ENCODE measurements around the gene TMEM255A.

The TMEM255A gene

GRCh38 chrX:120316587-120317283 is 5.5 kb upstream of the TMEM255A start:
- no peak for ATAC-seq
- Mint-ChIP-seq H3K4me1 (peaks cover 6% of the 10 kb centered on the region), H3K9me3 (no peaks in the 10 kb centered on the region), H3K4me3 (no peak overlapping the region), H3K36me3 (no peaks in the 10 kb centered on the region), H3K27me3 (peaks cover 20% of the 10 kb centered on the region), H3K27ac (no peak overlapping the region)

GRCh38 chrX:120315776-120316175 is 4.5 kb upstream of the TMEM255A start:
- Mint-ChIP-seq H3K4me1 (peaks cover 6% of the 10 kb centered on the region), H3K27me3 (peaks cover 30% of the 10 kb centered on the region), H3K27ac (no peak overlapping the region), H3K4me3 (no peak overlapping the region), H3K9me3 (no peaks in the 10 kb centered on the region), H3K36me3 (no peaks in the 10 kb centered on the region)
- no peak for ATAC-seq

GRCh38 chrX:120311727-120312063 is 434 bp upstream of the TMEM255A start:
- Mint-ChIP-seq H3K9me3 (no peaks in the 10 kb centered on the region), H3K4me1 (peaks cover 12% of the 10 kb centered on the region), H3K27me3 (peaks cover 47% of the 10 kb centered on the region), H3K36me3 (no peaks in the 10 kb centered on the region), H3K4me3 (no peak overlapping the region), H3K27ac (no peak overlapping the region)
- ATAC-seq = no peak

- H3K4me1 Mint-ChIP-seq = peaks cover 12% of the 10 kb centered on the region
- ATAC-seq = no peak
- no peaks in the 10 kb centered on the region for H3K36me3 Mint-ChIP-seq
- peaks cover 47% of the 10 kb centered on the region for H3K27me3 Mint-ChIP-seq
- H3K27ac Mint-ChIP-seq = peak overlapping the region; percentile 38
- H3K9me3 Mint-ChIP-seq = no peaks in the 10 kb centered on the region
- peak overlapping the region; percentile 86 for H3K4me3 Mint-ChIP-seq
Measured at GRCh38 chrX:120309873-120310705, 1.2 kb downstream of the TMEM255A start.

GRCh38 chrX:120308959-120309872 is 2.0 kb downstream of the TMEM255A start:
- Mint-ChIP-seq H3K36me3 (no peaks in the 10 kb centered on the region), H3K4me1 (peaks cover 12% of the 10 kb centered on the region), H3K27me3 (peaks cover 47% of the 10 kb centered on the region), H3K4me3 (peak overlapping the region; percentile 86), H3K9me3 (no peaks in the 10 kb centered on the region), H3K27ac (peak overlapping the region; percentile 38)
- ATAC-seq = peak; percentile 89

- Mint-ChIP-seq H3K36me3 (no peaks in the 10 kb centered on the region), H3K27me3 (peaks cover 44% of the 10 kb centered on the region), H3K27ac (no peak overlapping the region), H3K9me3 (no peaks in the 10 kb centered on the region), H3K4me3 (no peak overlapping the region), H3K4me1 (peaks cover 12% of the 10 kb centered on the region)
- ATAC-seq = no peak
Measured at GRCh38 chrX:120308558-120308957, 2.7 kb downstream of the TMEM255A start.

- Mint-ChIP-seq H3K4me1 (peaks cover 24% of the 10 kb centered on the region), H3K4me3 (no peak overlapping the region), H3K27ac (no peak overlapping the region), H3K27me3 (peaks cover 26% of the 10 kb centered on the region), H3K36me3 (no peaks in the 10 kb centered on the region), H3K9me3 (no peaks in the 10 kb centered on the region)
- no peak for ATAC-seq
Measured at GRCh38 chrX:120306630-120307029, 4.6 kb downstream of the TMEM255A start.

GRCh38 chrX:120305531-120306141 is 5.6 kb downstream of the TMEM255A start:
- Mint-ChIP-seq H3K27me3 (peaks cover 16% of the 10 kb centered on the region), H3K36me3 (no peaks in the 10 kb centered on the region), H3K27ac (no peak overlapping the region), H3K4me3 (no peak overlapping the region), H3K4me1 (peaks cover 24% of the 10 kb centered on the region), H3K9me3 (no peaks in the 10 kb centered on the region)
- no peak for ATAC-seq

GRCh38 chrX:120304256-120304655 is 7.0 kb downstream of the TMEM255A start:
- peaks cover 2% of the 10 kb centered on the region for H3K27me3 Mint-ChIP-seq
- H3K9me3 Mint-ChIP-seq = no peaks in the 10 kb centered on the region
- no peak overlapping the region for H3K4me3 Mint-ChIP-seq
- H3K27ac Mint-ChIP-seq = no peak overlapping the region
- ATAC-seq = no peak
- H3K4me1 Mint-ChIP-seq = peaks cover 15% of the 10 kb centered on the region
- H3K36me3 Mint-ChIP-seq = no peaks in the 10 kb centered on the region

- Mint-ChIP-seq H3K4me3 (peak overlapping the region; percentile 23), H3K4me1 (peaks cover 13% of the 10 kb centered on the region), H3K36me3 (no peaks in the 10 kb centered on the region), H3K27ac (peak overlapping the region; percentile 69), H3K9me3 (no peaks in the 10 kb centered on the region), H3K27me3 (no peaks in the 10 kb centered on the region)
- peak; percentile 87 for ATAC-seq
Measured at GRCh38 chrX:120302434-120302833, 8.8 kb downstream of the TMEM255A start.

GRCh38 chrX:120301960-120302359 is 9.3 kb downstream of the TMEM255A start:
- H3K9me3 Mint-ChIP-seq = no peaks in the 10 kb centered on the region
- no peaks in the 10 kb centered on the region for H3K36me3 Mint-ChIP-seq
- H3K27ac Mint-ChIP-seq = peak overlapping the region; percentile 69
- peaks cover 13% of the 10 kb centered on the region for H3K4me1 Mint-ChIP-seq
- peak overlapping the region; percentile 23 for H3K4me3 Mint-ChIP-seq
- no peak for ATAC-seq
- no peaks in the 10 kb centered on the region for H3K27me3 Mint-ChIP-seq

- H3K36me3 Mint-ChIP-seq = no peaks in the 10 kb centered on the region
- H3K27ac Mint-ChIP-seq = no peak overlapping the region
- no peaks in the 10 kb centered on the region for H3K9me3 Mint-ChIP-seq
- H3K4me3 Mint-ChIP-seq = no peak overlapping the region
- no peaks in the 10 kb centered on the region for H3K27me3 Mint-ChIP-seq
- no peak for ATAC-seq
- H3K4me1 Mint-ChIP-seq = peaks cover 13% of the 10 kb centered on the region
Measured at GRCh38 chrX:120301497-120301896, 9.8 kb downstream of the TMEM255A start.

GRCh38 chrX:120299928-120300327 is 11.3 kb downstream of the TMEM255A start:
- Mint-ChIP-seq H3K4me1 (peaks cover 13% of the 10 kb centered on the region), H3K9me3 (no peaks in the 10 kb centered on the region), H3K27ac (no peak overlapping the region), H3K36me3 (no peaks in the 10 kb centered on the region), H3K4me3 (no peak overlapping the region), H3K27me3 (no peaks in the 10 kb centered on the region)
- ATAC-seq = no peak

GRCh38 chrX:120297923-120298322 is 13.3 kb downstream of the TMEM255A start:
- H3K4me1 Mint-ChIP-seq = peaks cover 11% of the 10 kb centered on the region
- no peaks in the 10 kb centered on the region for H3K9me3 Mint-ChIP-seq
- H3K4me3 Mint-ChIP-seq = no peak overlapping the region
- H3K36me3 Mint-ChIP-seq = no peaks in the 10 kb centered on the region
- H3K27me3 Mint-ChIP-seq = no peaks in the 10 kb centered on the region
- H3K27ac Mint-ChIP-seq = no peak overlapping the region
- no peak for ATAC-seq

GRCh38 chrX:120294651-120295050 is 16.6 kb downstream of the TMEM255A start:
- no peaks in the 10 kb centered on the region for H3K9me3 Mint-ChIP-seq
- H3K4me1 Mint-ChIP-seq = peaks cover 4% of the 10 kb centered on the region
- no peaks in the 10 kb centered on the region for H3K36me3 Mint-ChIP-seq
- H3K4me3 Mint-ChIP-seq = no peak overlapping the region
- ATAC-seq = no peak
- H3K27ac Mint-ChIP-seq = no peak overlapping the region
- H3K27me3 Mint-ChIP-seq = no peaks in the 10 kb centered on the region
